Cerebellar nuclear complex (tissue), 1 donor: ENCODE results near the gene CD7.

Source experiments
- DNase-seq, 2 experiments: peaks; one replicate each; lab custom pipeline; 2025; lab: John Stamatoyannopoulos, UW

CD7 gene

DNA sequence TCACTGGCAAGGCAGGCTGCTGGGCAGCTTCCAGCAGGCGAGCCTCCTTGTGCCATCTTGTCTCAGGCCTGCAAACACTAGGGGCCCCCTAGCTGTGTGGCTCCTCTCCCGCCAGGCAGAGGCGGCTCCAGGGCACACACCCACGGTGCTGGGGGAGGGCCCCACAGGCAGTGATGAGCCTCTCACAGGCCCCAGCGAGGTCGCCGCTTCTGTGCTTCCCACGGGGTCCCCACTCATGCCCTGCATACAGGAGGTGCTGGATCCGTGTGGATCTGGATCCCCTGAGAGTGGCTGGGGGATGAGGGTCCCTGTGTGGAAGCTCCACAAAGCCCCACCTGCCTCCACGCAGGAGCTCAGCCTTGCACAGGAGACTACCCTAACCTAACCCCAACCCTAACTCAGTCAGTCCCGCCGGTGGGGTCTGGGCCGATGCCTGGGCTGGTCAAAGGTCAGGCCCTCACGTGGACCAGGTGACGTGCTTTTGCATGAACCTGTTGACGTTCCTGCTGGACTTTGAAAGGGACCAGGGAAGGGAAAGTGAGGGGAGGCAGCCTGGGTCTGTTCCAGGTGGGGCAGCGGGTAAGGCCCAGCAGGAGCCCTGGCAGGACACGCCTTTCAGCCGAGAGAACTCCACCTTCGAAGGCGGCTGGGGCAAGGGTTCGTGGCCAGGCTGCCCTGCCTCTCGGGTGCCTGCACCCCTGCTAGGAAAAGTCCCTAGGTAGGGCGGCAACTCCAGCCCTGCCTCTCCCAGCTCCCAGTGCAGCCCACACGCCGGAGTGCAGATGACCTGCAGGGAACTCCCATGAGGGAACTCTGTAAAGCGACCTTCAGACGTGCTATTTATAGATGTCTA is 11.0 kb upstream of the CD7 start:
- DNase-seq, result no peak

DNA sequence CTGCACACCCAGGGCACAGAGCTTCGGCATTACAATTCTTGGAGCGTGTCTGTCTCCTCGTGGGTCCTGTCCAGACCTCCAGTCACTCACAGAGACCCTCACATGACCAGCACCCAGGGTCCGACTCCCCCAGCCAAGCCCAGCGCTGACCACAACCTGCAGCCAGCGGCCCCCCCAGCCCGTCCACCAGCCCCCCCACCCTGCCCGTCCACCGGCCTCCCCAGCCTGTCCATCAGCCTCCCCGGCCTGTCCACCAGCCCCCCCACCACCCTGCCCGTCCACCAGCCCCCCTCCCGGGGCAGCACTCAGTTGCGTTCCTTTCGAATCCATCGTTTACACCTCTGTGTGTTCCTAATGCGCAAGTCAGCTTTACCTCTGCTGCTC is 10.3 kb upstream of the CD7 start:
- no peak for DNase-seq

DNA sequence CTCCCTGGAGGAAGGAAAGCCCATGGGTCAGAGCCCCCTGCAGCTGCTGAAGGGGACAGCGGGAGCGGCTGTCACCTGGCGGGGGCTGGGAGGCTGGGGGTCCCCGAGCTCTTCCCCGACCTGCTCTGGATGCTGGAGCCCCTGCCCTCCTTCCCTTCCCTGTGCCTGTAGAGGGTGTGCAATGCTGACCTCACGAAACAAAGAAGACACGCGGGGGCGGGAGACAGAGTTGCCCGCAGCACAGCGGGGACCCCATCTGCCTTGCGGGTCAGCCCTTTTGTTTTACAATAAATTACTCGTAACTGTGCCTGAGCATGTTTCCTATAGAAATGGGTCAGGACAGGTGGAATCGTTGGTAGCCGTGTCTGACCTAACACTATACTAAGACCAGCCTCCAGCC is 9.9 kb upstream of the CD7 start:
- DNase-seq, result no peak

DNA sequence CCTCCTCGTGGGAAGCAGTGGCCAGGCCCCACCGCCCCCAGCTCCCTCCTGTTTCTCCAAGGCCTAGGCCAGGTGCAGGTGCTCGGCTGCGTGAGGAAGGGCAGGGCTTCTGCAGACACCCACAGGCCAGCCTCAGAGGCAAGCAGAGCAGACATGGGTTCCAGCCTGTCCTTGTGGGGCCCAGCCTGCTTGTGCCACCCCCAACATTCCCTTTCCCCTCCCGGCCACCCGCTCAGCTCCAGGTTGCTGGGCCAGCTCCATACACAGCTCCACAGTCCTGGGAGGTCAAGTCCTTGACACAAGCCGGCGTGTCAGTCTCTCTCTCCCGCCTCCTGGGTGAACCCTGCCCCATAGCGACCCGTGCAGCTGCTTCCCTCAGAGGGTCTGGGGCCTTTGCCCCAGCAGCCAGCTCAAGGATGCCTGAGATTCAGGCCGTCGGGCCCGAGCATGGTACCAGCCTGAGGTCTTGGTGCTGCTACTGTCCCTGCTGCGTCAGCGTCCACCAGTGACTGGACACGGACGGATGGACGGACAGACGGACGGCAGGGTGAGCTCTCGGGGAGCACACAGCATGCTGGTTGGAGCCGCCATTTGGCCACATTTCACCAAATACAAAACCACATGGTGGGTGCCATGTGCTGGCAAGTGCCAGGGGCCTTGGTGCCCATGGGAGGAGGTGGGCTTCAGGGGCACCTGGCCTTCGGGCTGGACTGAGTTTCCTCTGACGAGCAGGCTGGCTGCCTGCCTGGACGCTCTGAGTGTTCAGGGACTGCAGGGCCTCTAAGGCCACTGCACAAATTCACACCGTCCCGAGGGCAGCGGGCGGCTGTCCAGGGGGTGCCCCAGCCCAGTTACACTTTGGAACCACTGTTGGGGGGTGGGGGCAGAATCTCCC is 8.1 kb upstream of the CD7 start:
- no peak for DNase-seq

DNA sequence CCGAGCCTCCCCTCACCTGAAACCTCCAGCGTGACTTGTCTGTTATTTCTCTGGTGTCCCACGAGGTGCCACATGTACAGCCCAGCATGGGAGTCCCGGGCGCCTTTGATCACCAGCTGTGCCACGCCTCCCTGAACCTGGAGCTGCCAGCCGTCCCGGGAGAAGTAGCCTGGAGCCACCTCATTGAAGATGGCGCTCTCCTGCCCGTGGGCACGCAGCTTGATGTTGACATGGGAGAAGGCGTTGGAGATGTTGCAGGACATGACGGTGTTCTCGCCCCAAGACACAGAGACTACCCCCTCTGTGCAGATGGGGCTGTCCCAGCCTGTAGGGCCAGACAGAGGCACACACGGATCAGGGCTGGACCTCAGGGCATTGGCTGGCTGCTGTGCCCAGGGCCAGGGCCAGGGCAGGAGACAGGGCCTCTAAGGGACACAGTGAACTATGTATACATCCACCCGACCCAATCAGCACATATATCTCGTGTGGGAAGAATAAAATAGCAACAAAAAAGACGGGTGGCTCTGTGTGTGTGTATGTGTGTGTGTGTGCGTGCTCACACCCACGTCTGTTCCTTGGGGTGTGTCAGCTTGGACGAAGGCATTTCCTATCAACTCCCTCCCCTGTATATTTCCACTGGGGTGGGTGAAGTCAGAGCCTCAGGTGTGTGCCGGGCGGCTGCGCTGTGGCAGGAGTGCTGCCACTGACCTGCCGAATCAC is 7.3 kb upstream of the CD7 start:
- DNase-seq, result no peak

DNA sequence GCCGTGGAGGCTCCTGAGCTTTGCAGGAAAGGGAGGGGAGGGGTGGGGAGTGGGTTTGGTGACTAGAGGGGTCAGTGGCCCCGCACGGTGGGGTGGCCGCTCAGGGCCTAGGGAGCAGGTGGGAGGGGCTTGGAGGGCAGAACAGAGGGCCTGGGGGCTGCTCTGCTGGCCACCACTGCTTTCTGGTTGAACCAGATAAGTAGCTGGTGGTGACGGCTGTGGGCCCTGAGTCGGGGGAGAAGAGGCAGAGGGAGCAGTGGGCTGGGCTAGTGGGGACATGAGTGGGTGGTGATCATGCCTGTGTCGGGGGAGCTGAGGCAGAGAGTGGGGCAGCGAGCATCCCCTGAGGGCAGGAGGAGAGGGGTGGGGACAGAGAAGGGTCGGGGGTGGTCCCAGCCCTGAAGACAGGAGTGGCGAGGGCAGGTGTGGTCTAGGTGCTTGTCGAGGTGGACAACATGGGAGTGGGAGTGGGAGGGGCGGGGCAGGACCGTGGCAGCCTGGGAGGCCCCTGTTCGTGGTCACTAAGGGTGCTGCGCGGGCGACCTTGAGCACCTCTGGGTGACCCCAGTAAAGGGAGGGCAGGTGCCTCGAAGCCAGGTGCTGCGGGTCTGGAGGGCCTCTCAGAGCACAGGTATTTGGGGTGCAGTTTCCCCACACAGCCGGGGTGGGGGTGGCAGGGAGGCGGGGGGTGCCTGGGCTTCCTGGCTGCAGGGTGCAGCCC is 6.3 kb upstream of the CD7 start:
- DNase-seq, result no peak

DNA sequence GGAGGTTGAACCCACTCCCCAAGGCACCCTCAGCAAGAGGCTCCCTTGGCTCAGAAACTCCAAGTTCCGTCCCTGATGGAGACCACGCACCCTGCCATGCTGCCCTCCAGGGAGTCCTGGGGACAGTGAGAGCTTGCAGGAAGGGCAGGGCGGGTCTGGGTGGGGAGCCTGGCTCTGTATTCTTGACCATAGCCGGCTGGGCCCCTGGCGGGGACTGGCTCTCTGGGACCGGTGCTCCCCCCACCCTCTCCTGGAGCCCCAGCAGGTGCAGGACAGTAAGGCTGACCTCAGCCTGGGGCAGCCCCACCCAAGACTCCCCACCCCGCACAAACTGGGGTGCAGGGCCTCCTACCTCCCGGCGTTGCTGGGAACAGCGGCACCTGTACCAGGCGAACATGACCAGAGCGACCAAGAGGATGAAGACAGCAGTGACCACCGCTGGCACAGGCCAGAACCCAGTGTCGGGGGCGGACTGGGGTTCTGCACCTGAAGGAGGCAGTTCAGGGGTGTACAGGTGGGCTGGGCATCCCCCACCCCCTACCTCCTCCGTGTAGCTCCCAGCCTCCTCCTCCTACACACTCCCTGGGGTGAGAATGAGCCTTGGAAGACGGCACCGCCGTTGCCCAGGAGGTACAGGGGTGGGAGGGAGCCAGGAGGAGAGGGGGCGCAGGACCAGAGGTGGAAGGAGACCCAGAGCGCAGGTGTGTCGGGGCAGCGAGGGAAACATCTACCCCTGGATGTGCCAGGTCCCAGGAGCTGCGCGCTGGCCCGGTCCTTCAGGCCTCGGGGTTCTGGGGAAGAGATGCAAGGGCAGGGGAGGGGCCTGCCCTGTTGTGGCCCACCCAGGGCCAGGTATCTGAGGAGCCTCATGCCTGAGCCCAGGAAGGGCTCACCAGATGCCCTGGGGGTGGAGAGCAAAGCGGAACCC is 5.4 kb upstream of the CD7 start:
- no peak for DNase-seq

- DNase-seq, result no peak
These were observed 4.6 kb upstream of the CD7 start for GRCh38 chr17:82321947-82322466.

DNA sequence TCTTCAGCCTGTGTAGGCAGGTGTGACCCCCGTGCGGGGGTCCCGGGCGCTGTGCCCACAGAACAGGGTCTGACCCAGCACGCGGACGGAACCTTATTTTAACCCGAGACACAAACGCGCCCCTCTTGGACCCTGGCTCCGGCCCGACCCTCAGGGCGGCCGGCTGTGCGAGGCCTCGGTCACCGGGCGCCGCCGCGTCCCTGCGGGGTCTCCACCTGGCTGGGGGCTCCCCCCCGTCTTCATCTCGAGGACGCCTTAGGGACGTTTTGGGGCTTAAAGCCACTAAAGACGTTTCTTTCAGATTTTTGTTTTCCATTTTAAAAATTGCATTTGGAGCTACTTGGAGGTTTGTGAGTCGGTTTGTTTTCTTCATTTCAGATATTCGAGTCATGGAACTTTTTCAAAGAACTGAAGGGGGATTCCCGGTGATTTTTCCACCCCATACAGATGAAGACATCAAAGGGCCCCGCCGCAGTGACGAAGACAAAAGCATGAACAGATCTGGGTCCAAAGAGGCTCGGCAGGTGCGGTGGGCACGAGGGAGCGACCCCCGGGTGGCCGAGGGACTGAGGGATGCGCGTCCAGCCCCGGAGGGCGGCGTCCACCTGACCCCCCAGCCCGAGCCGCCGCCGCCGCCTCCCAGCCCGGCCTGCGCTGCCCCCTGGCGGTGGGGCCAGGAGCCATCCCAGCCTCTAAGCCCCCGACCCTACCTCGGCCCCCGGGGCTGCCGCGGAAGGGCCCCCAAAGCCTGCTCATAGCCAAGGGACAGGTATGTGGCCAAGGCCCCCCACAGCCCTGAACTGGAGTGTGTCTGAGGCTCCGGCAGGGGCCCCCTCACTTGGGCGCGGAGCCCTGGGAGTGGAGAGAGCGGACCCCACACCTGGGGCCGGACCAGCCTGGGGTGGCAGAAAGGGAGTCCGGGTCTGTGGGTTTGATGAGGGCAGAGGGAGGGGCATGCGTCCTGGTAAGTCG is 3.8 kb upstream of the CD7 start:
- no peak for DNase-seq

DNA sequence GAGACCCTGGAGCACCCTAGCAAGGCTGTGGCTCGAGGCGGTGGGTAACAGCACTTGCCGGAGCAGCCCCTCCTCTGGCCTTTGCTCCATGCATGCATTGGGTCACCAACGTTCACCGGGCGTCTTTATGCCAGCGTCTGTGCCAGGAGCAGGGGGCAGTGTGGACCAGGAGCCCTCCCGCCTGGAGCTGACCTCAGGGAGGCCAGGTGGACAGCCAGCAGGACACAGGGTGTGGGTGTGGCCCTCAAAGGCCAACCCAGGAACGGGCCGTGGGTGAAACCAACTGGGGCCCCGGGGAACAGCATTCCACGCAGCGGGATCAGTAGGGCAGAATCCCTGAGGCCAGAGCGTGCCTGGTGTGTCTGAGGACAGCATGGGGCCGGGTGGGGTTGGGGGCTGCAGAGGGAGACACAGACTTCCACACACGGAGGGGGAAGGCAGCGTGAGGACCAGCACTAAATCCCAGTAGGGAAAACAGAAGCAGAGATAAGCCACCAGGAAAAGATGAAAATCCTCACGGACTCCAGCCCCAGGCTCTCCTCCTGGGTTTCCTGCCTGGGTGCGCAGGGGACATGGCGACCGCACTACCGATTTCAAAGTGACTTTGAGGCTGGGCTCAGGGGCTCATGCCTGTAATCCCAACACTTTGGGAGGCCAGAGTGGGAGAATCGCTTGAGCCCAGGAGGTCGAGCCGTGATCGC is 2.9 kb upstream of the CD7 start:
- no peak for DNase-seq

DNA sequence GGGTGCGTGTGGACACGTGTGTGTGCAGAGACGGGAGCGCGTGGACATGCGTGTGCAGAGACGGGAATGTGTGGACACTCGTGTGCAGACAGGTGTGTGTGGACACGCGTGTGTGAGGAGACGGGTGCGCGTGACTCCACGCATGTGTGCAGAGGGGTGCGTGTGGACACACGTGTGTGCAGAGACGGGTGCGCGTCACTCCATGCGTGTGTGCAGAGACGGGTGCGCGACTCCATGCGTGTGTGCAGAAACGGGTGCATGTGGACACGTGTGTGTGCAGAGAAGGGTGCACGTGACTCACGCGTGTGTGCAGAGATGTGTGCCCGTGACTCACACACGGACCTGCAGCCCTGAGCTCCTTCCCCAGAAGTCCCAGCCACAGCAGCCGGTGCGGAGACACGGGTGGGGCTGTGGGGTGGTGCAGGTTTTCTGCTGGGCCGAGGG is 2.2 kb upstream of the CD7 start:
- DNase-seq, result no peak

GRCh38 chr17:82318772-82319606 is 1.6 kb upstream of the CD7 start:
- DNase-seq, result no peak

- no peak for DNase-seq
These were observed 726 bp upstream of the CD7 start for GRCh38 chr17:82318169-82318498.

DNA sequence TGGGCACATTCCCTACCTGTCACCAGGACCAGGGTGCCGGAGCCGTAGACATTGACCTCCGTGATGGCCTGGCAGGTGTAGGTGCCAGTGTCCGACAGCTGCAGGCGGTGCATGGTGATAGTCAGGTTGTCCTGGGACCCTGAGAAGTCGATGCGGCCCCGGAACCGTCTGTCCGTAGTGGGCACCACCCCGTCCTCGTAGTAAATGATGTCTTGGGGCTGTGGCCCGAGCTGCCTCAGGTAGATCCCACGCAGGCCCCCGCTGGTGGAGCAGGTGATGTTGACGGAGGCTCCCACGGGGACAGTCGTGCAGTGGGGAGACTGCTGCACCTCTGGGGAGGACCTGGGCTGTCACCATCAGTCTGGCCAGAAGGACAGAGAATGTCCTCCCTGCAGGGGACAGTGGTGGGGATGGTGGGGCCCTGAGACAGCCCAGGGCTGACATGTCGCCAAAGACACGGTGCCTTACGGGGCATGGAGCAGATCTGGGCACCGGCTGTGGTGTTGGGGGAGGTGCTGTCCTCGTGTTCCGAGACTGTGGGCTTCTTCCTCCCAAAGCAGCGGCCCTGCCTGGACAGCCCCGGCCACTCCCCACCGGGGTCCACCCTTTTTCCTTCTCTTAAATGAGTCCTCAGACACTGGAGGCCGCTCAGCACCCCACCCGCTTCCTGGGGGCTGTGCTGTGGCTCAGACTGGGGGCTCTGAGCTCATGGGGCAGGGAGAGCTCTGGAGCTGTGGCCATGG is 586 bp downstream of the CD7 start:
- DNase-seq, result no peak

DNA sequence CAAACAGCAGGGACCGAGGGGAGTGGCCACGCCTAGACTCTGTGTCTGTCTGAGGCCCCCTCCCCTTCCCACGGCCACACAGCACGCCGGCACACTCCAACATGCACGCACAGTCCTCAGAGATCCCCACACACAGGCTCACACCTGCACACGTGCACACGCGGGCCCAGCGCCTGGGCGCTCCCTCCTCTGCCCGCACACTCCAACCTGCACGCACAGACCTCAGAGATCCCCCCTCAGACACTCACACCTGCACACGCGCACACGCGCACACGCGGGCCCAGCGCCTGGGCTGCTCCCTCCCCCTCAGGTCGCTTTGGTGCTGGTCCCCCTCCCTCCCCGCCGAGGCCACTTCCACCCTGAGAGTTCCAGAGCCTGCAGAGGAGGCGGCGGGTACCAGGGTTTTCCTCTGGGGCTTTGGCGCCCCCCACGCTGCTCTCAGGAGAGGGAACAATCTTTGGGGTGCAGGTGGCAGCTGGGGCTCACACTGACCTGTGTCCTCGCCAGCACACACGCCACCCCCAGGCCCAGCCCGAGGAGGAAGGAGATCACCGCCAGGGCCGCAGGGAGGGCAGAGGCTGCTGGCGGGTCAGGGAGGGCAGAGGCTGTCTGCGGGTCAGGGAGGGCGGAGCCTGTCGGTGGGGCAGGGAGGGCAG is 1.6 kb downstream of the CD7 start:
- DNase-seq, result no peak
